Measurements from ENCODE around the gene KCNK3. TPM values are rescaled to one million over a fixed set of nuclear protein-coding genes. Genes with fewer than 3 reads are reported as not detected.

KCNK3 gene
- polyA plus RNA-seq, 1 of the 3 experiments (the other 2 are of a cell fraction), result 0.16 TPM

DNA sequence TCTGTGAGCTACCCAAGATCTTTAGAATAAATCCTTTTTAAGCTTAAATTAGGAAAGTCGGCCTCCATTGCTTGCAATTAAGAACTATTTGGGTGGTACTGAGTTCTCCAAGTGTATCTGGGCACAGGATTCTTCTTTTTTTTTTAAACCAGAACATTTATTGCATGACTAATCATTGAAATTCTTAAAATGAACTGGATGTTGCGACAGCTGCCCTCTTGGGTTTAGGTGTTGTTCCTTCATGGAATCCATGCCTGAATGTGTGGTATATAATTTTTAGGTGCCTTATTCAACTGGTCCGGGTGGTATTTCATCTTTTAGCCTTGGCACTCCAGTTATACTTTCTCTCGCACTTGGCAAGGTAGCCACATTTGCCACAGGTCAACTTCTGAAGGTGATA is 14.5 kb upstream of the KCNK3 start:
- Histone ChIP-seq H3K27ac (ENCODE audit: low read depth in 2 of 2, low read length in 1 of 2) (no peak overlapping the region), H2AFZ (ENCODE audit: low read depth) (no peak overlapping the region), H3K9ac (no peak overlapping the region), H3K9me2 (no peaks in the 10 kb centered on the region), H4K20me1 (ENCODE audit: insufficient read depth) (no peaks in the 10 kb centered on the region), H3K4me1 (ENCODE audit: control insufficient read depth in 1 of 2, insufficient read depth in 2 of 2, low read depth in 1 of 2, low read length in 1 of 2) (peaks cover 0 to 21% of the 10 kb centered on the region in 2 experiments; a peak in 1 of 4 replicates), H3K36me3 (replicated peaks in 1 of 2; ENCODE audit: control insufficient read depth in 1 of 2, insufficient read depth in 2 of 2, low read length in 1 of 2) (no peaks in the 10 kb centered on the region), H3K27me3 (ENCODE audit: insufficient read depth) (peaks cover 52% of the 10 kb centered on the region), H3K4me3 (ENCODE audit: low read depth in 2 of 2, low read length in 1 of 2) (no peak overlapping the region), H3K9me3 (no peaks in the 10 kb centered on the region), H3K4me2 (no peak overlapping the region), H3F3A (replicated peaks; ENCODE audit: insufficient read depth) (no peaks in the 10 kb centered on the region), H3K79me2 (ENCODE audit: insufficient read depth) (no peaks in the 10 kb centered on the region)
- POLR2A ChIA-PET, result no interaction called here
- 56% methylated on average over 4 of the region's 4 CpGs for WGBS (ENCODE audit: low lambda C conversion rate)
- TF ChIP-seq EP300 (IDR thresholded peaks at IDR 0.05; ENCODE audit: borderline replicate concordance in 1 of 2, low read depth in 1 of 2, low read length in 1 of 2) (no peak), YY1 (IDR thresholded peaks at IDR 0.05; ENCODE audit: low read depth) (no peak), NFIC (IDR thresholded peaks at IDR 0.05; ENCODE audit: borderline replicate concordance) (no peak), SMC3 (IDR thresholded peaks at IDR 0.05; ENCODE audit: low read depth, low read length) (no peak), GABPA (IDR thresholded peaks at IDR 0.05; ENCODE audit: low read depth) (no peak), CHD2 (IDR thresholded peaks at IDR 0.05; ENCODE audit: low read length, partially characterized antibody) (no peak), GATA2 (CRISPR knock-in tag; IDR thresholded peaks at IDR 0.05) (no peak), RFX5 (IDR thresholded peaks at IDR 0.05; ENCODE audit: low read length) (no peak), POLR2AphosphoS5 (IDR thresholded peaks at IDR 0.05; ENCODE audit: low read depth, low read length) (no peak), NRF1 (IDR thresholded peaks at IDR 0.05; ENCODE audit: low read depth, low read length) (no peak), TEAD4 (IDR thresholded peaks at IDR 0.05; ENCODE audit: borderline replicate concordance, insufficient read depth) (no peak), TCF12 (IDR thresholded peaks at IDR 0.05) (no peak), RXRA (IDR thresholded peaks at IDR 0.05; ENCODE audit: borderline replicate concordance, low read depth) (no peak), TAF1 (IDR thresholded peaks at IDR 0.05; ENCODE audit: borderline replicate concordance, low read depth, low read length) (no peak), EZH2phosphoT487 (IDR thresholded peaks at IDR 0.05; ENCODE audit: borderline replicate concordance, low read depth) (no peak), RAD21 (IDR thresholded peaks at IDR 0.05; ENCODE audit: low read length) (no peak)
- TF ChIP-seq, protein P1, sequence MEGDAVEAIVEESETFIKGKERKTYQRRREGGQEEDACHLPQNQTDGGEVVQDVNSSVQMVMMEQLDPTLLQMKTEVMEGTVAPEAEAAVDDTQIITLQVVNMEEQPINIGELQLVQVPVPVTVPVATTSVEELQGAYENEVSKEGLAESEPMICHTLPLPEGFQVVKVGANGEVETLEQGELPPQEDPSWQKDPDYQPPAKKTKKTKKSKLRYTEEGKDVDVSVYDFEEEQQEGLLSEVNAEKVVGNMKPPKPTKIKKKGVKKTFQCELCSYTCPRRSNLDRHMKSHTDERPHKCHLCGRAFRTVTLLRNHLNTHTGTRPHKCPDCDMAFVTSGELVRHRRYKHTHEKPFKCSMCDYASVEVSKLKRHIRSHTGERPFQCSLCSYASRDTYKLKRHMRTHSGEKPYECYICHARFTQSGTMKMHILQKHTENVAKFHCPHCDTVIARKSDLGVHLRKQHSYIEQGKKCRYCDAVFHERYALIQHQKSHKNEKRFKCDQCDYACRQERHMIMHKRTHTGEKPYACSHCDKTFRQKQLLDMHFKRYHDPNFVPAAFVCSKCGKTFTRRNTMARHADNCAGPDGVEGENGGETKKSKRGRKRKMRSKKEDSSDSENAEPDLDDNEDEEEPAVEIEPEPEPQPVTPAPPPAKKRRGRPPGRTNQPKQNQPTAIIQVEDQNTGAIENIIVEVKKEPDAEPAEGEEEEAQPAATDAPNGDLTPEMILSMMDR (IDR thresholded peaks at IDR 0.05), result no peak
- TF ChIP-seq, protein P2, sequence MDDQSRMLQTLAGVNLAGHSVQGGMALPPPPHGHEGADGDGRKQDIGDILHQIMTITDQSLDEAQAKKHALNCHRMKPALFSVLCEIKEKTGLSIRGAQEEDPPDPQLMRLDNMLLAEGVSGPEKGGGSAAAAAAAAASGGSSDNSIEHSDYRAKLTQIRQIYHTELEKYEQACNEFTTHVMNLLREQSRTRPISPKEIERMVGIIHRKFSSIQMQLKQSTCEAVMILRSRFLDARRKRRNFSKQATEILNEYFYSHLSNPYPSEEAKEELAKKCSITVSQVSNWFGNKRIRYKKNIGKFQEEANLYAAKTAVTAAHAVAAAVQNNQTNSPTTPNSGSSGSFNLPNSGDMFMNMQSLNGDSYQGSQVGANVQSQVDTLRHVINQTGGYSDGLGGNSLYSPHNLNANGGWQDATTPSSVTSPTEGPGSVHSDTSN (IDR thresholded peaks at IDR 0.05), result no peak
- TF ChIP-seq, protein P3, sequence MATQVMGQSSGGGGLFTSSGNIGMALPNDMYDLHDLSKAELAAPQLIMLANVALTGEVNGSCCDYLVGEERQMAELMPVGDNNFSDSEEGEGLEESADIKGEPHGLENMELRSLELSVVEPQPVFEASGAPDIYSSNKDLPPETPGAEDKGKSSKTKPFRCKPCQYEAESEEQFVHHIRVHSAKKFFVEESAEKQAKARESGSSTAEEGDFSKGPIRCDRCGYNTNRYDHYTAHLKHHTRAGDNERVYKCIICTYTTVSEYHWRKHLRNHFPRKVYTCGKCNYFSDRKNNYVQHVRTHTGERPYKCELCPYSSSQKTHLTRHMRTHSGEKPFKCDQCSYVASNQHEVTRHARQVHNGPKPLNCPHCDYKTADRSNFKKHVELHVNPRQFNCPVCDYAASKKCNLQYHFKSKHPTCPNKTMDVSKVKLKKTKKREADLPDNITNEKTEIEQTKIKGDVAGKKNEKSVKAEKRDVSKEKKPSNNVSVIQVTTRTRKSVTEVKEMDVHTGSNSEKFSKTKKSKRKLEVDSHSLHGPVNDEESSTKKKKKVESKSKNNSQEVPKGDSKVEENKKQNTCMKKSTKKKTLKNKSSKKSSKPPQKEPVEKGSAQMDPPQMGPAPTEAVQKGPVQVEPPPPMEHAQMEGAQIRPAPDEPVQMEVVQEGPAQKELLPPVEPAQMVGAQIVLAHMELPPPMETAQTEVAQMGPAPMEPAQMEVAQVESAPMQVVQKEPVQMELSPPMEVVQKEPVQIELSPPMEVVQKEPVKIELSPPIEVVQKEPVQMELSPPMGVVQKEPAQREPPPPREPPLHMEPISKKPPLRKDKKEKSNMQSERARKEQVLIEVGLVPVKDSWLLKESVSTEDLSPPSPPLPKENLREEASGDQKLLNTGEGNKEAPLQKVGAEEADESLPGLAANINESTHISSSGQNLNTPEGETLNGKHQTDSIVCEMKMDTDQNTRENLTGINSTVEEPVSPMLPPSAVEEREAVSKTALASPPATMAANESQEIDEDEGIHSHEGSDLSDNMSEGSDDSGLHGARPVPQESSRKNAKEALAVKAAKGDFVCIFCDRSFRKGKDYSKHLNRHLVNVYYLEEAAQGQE (IDR thresholded peaks at IDR 0.05; ENCODE audit: low read depth, low read length), result no peak
- DNase-seq, result no peak
- CTCF ChIA-PET, result interaction anchor here (0.7 to 1.7 kb wide), 4 partner anchors 11 to 73 kb away, joined by 3 to 6 read pairs (median 3); no protein-coding TSS in a partner anchor

Measured in SK-N-SH (cell line).